ENCODE results near the gene MSANTD2.
A peak's percentile ranks its signal among the peaks of the same experiment; 100 is the strongest.

The MSANTD2 gene

DNA sequence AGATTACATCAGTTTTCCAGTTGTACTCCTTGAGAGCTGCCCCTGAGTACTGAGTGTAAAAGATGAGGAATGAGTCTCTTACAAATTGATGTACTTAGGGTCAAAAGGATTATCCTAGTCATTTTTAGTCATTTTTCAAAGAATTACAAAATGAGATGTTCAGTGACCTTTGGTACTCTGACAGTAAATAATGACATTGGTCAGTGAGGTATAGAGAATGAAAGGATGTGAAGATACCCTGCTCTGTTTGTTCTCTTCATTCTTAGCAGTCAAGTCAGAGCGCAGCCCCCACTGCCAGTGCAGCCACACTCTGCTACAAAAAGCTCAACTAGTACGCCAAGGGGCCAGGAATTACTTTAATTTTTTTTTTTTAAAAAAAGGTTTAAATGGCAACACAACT lies 34.0 kb downstream of the MSANTD2 start:
- H3K4me3 ChIP-seq (ENCODE audit: low read depth, low read length), result no peak overlapping the region
- TF ChIP-seq, protein P1, sequence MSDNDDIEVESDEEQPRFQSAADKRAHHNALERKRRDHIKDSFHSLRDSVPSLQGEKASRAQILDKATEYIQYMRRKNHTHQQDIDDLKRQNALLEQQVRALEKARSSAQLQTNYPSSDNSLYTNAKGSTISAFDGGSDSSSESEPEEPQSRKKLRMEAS (IDR thresholded peaks at IDR 0.05; ENCODE audit: low read depth, low read length), result no peak
- TF ChIP-seq, protein P2, sequence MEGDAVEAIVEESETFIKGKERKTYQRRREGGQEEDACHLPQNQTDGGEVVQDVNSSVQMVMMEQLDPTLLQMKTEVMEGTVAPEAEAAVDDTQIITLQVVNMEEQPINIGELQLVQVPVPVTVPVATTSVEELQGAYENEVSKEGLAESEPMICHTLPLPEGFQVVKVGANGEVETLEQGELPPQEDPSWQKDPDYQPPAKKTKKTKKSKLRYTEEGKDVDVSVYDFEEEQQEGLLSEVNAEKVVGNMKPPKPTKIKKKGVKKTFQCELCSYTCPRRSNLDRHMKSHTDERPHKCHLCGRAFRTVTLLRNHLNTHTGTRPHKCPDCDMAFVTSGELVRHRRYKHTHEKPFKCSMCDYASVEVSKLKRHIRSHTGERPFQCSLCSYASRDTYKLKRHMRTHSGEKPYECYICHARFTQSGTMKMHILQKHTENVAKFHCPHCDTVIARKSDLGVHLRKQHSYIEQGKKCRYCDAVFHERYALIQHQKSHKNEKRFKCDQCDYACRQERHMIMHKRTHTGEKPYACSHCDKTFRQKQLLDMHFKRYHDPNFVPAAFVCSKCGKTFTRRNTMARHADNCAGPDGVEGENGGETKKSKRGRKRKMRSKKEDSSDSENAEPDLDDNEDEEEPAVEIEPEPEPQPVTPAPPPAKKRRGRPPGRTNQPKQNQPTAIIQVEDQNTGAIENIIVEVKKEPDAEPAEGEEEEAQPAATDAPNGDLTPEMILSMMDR (IDR thresholded peaks at IDR 0.05; ENCODE audit: low read depth, low read length), result no peak
- no peak for TF ChIP-seq MYC (IDR thresholded peaks at IDR 0.05; ENCODE audit: low read depth, low read length)
- no peak for TF ChIP-seq POLR2A (IDR thresholded peaks at IDR 0.05; ENCODE audit: extremely low read depth, insufficient read length)
- DNase-seq (ENCODE audit: low read depth), result no peak

DNA sequence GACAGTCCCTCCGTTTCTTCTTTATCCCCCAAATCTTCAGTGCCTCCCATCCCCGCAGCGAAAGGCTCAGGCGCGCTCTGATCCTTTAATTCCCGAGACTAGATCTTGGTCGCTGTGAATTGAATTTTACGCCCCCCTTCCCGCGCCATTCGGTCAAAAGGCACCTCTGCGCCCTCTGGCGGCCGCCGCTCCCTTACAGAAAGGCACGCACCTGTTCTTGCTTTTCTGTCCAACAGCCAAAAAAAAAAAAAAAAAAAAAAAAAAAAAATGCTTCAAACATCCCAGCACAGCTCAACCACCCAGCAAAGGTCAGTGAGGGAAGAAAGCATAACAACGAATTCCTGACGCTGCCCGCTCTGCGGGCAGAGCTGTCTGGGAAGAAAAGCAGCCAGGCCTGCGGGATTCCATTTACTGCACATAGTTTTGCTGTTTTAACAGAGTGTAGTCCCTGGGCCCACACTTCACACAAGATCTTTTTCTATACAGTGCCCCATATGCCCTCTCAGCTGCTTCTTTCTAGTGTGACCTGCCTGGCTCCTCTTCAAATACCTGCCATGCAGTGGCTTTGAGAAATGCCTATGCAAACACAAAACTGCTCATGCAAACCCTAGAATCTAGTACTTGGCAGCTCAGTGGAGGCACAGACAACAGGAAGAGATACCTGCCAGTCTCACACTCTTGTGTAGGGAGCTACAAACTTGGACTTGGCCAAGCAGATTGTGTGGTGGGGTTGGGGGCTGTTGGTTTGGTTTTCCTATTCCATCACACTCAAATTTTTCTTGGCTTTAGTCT lies 36.9 kb downstream of the MSANTD2 start:
- H3K4me3 ChIP-seq (ENCODE audit: low read depth, low read length), result no peak overlapping the region
- peak; percentile 76 for DNase-seq (ENCODE audit: low read depth)
- TF ChIP-seq, protein P2 (IDR thresholded peaks at IDR 0.05; ENCODE audit: low read depth, low read length), result peak; percentile 74
- TF ChIP-seq, protein P1 (IDR thresholded peaks at IDR 0.05; ENCODE audit: low read depth, low read length), result no peak
- TF ChIP-seq POLR2A (IDR thresholded peaks at IDR 0.05; ENCODE audit: extremely low read depth, insufficient read length), result no peak
- TF ChIP-seq MYC (IDR thresholded peaks at IDR 0.05; ENCODE audit: low read depth, low read length), result peak; percentile 30; the same call in 1 of the 2 replicates

DNA sequence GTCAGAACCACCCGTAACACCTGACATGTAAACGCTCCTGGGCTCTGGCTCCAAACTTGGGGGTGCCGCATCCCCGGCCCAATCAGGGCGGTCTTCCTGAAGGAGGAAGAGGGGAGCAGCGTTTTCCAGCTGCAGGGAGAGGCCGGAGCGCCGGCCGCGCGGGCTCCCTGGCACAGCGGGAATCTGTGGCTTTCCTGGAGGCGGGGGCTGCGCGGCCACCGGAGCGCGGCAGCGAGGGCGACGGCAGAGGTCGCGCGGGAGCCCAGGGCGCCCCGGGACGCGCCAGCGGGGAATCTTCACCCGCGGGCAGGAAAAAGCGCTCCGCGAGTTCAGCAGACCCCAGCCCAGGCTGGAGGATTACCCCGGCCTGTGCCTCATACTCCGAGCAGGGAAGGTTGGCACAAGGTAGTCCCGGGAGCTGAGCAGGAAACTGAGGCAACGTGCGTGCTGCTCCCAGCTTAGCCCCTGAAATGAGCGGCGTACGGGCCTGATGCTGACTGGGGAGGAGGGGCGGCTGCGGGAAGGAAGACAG lies 37.5 kb downstream of the MSANTD2 start:
- TF ChIP-seq POLR2A (IDR thresholded peaks at IDR 0.05; ENCODE audit: extremely low read depth, insufficient read length), result no peak
- no peak for DNase-seq (ENCODE audit: low read depth)
- H3K4me3 ChIP-seq (ENCODE audit: low read depth, low read length), result no peak overlapping the region

DNA sequence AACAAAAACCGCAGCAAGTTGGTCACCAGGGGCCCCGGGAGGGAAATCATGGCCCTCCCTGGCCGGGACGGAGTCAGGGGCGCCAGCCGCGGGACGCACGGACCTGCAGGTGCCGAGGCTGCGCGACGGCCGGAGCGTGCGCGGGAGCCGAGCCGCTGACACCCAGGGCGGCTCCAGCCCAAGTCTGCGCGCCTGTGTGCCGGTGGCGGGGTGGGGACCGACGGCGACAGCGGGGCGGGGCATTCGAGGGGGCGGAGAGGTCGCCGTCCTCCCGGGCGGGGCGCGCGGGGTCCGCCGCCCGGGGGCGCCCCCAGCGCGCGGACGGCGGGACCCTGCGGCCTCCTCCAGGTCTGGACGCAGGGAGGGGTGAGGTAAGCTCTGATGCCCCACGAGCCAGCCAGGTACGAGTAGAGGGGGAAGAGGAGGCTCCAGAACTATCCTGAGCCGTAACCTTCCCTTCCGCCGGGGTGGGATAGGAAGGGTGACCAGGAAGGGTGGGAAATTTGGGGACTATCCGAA lies 38.0 kb downstream of the MSANTD2 start, which contains the start of gene ESAM:
TSS of gene ESAM (minus strand) at position 186 of the 519 bp plus-strand sequence. CDS start at position 50, 136 bp downstream.
- H3K4me3 ChIP-seq (ENCODE audit: low read depth, low read length), result no peak within 1 kb of the TSS
- DNase-seq (ENCODE audit: low read depth), result no peak
- no peak for TF ChIP-seq POLR2A (IDR thresholded peaks at IDR 0.05; ENCODE audit: extremely low read depth, insufficient read length)
- TF ChIP-seq, protein P1 (IDR thresholded peaks at IDR 0.05; ENCODE audit: low read depth, low read length), result no peak
- TF ChIP-seq MYC (IDR thresholded peaks at IDR 0.05; ENCODE audit: low read depth, low read length), result no peak

DNA sequence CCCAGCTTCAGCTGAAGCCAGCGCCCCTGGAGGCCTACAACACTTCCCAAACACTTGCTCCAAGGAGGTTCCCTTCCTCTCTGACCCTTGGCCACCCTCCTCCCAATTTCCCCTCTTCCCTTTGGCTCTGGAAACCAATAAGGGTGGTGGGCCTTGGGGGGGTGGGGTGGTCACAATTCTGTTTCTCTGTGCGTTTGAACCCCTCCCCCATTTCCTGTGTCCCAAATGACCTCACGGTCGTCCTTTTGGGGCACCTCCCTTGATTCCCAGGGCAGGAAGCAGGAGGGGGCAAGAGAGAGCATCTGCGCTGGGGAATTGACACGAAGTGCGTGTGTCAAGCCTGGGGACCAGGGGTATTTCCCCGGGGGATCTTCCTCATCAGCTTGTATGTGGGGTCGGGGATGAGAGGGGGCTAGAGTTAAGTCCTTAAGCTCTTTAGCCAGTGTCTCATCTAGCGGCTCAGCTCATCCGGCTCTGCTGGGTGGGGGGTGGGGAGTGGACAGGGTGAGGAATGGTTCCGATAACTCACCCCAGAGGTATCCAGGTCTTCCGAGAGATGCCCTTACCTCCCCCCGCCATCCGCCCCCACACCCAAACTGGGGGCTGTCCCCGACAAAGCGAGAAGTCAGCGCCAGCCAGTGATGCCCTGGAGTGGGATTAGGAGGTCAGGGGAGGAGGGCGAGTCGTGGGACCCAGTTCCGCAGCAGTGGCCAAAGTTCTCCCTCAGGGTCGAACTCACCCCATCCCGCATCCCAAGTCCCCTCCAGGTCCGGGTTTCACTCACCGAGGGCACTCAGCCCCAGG lies 38.7 kb downstream of the MSANTD2 start:
- H3K4me3 ChIP-seq (ENCODE audit: low read depth, low read length), result no peak overlapping the region
- no peak for DNase-seq (ENCODE audit: low read depth)
- TF ChIP-seq, protein P2 (IDR thresholded peaks at IDR 0.05; ENCODE audit: low read depth, low read length), result no peak
- TF ChIP-seq MYC (IDR thresholded peaks at IDR 0.05; ENCODE audit: low read depth, low read length) (no peak), POLR2A (IDR thresholded peaks at IDR 0.05; ENCODE audit: extremely low read depth, insufficient read length) (no peak)
- TF ChIP-seq, protein P1 (IDR thresholded peaks at IDR 0.05; ENCODE audit: low read depth, low read length), result no peak

DNA sequence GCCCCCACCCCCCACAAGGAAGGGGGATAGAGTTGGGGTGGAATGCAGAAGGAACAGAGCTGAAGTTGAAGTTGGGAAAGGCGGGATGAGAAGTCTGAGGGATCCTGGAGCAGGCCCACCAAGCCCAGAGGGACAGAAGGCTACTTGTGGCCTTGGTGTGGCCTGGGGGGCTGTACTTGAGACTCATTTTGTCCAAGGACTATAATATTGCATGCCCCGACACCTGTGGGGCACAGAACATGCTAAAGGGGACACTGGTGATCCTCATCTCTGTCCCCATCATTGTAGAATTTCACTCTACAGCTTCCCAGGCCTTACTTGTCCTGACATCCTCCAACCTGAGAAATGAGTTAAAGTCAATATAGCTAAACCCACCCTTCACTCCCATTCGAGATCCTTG lies 39.4 kb downstream of the MSANTD2 start:
- no peak for TF ChIP-seq POLR2A (IDR thresholded peaks at IDR 0.05; ENCODE audit: extremely low read depth, insufficient read length)
- no peak for TF ChIP-seq MYC (IDR thresholded peaks at IDR 0.05; ENCODE audit: low read depth, low read length)
- TF ChIP-seq, protein P2 (IDR thresholded peaks at IDR 0.05; ENCODE audit: low read depth, low read length), result no peak
- TF ChIP-seq, protein P1 (IDR thresholded peaks at IDR 0.05; ENCODE audit: low read depth, low read length), result no peak
- no peak overlapping the region for H3K4me3 ChIP-seq (ENCODE audit: low read depth, low read length)
- DNase-seq (ENCODE audit: low read depth), result no peak

Data from NB4 (cell line).